Activated T-helper 17 cell treated with anti-CD3 and anti-CD28 coated beads, Interleukin-2, amount 50 U/mL, for 72 hours (primary cell): Measurements from ENCODE around the gene SMG9. TPM values are rescaled to one million over a fixed set of nuclear protein-coding genes. Genes with fewer than 3 reads are reported as not detected.
"Not testable (repeated sequence)": the region's sequence is repeated elsewhere in the genome, so short reads cannot be mapped to it uniquely, and the experiment has no call there.

Source experiments
- ATAC-seq: fragments of 150-1000 bp; cut with Tn5 transposase; replicated peaks from 2 replicates; pipeline ENCODE4 v1.10.0; 2021; ENCODE audit warnings: mild to moderate bottlenecking, moderate library complexity
- H3K27ac Mint-ChIP-seq: one replicate; pipeline ENCODE4 v1.8.0; 2022; ENCODE audit warnings: mixed read lengths
- H3K27me3 Mint-ChIP-seq: one replicate; pipeline ENCODE4 v1.8.0; 2022; ENCODE audit warnings: mixed read lengths
- H3K36me3 Mint-ChIP-seq: one replicate; pipeline ENCODE4 v1.8.0; 2022; ENCODE audit warnings: low read depth, mild to moderate bottlenecking, mixed read lengths
- H3K4me1 Mint-ChIP-seq: one replicate; pipeline ENCODE4 v1.8.0; 2022; ENCODE audit warnings: mixed read lengths
- H3K4me3 Mint-ChIP-seq: one replicate; pipeline ENCODE4 v1.8.0; 2022; ENCODE audit warnings: mild to moderate bottlenecking, mixed read lengths
- H3K9me3 Mint-ChIP-seq: one replicate; pipeline ENCODE4 v1.8.0; 2022; ENCODE audit warnings: mixed read lengths
- total RNA-seq, 2 donors: library from RNA; stranded (reverse); gene quantifications; one replicate each; pipeline ENCODE4 v1.2.3, GENCODE V29; 2022

SMG9 gene
- total RNA-seq, 2 donors from 2014 or later: 70.4 to 109 TPM

DNA sequence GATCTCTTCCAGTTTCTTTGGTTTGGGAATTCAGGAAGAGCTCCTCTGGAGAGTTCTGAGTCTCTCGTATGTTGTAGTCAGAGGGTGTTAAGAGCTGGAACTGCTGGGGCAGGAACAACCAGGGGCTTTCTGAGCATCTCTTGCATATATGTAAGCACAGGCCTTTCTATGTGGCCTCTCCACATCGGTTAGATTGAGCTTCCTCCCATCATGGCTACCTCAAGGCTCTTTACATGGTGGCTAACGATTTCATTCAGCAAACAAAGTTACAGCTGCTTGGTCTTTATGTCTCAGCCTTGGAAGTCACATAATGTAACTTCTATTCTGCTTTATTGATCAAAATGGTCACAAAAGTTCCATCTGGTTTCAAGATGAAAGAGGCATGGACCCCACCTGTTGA is 64.3 kb downstream of the SMG9 start:
- ATAC-seq: no peak
- H3K36me3 Mint-ChIP-seq: no peaks in the 10 kb centered on the region
- H3K9me3 Mint-ChIP-seq: no peaks in the 10 kb centered on the region
- no peak overlapping the region for H3K4me3 Mint-ChIP-seq
- peaks cover 5% of the 10 kb centered on the region for H3K4me1 Mint-ChIP-seq
- no peaks in the 10 kb centered on the region for H3K27me3 Mint-ChIP-seq
- no peak overlapping the region for H3K27ac Mint-ChIP-seq

- H3K9me3 Mint-ChIP-seq: no peaks in the 10 kb centered on the region
- no peak overlapping the region for H3K4me3 Mint-ChIP-seq
- no peak for ATAC-seq
- H3K27me3 Mint-ChIP-seq: no peaks in the 10 kb centered on the region
- H3K27ac Mint-ChIP-seq: no peak overlapping the region
- no peaks in the 10 kb centered on the region for H3K36me3 Mint-ChIP-seq
- peaks cover 5% of the 10 kb centered on the region for H3K4me1 Mint-ChIP-seq
Measured at GRCh38 chr19:43688059-43688701, 66.6 kb downstream of the SMG9 start.

DNA sequence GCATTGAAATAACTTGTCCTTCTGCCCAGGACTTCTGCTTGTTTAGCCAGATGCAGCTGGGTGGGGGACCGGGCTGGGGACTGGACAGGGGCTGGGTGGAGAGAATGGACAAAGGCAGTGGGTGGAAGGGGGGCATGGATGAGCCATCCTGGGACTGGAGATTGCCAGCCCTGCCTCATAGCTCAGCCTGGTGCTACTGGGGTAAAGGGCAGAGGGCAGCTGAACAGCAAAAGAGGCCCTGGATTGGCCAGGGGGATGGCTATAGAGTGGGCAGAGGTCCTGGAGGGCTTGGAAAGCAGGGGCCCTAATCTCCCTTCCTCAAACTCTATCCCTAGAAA is 67.1 kb downstream of the SMG9 start:
- Mint-ChIP-seq H3K4me3 (no peak overlapping the region), H3K27me3 (no peaks in the 10 kb centered on the region), H3K27ac (peak overlapping the region; percentile 58), H3K4me1 (peaks cover 5% of the 10 kb centered on the region), H3K9me3 (no peaks in the 10 kb centered on the region), H3K36me3 (no peaks in the 10 kb centered on the region)
- no peak for ATAC-seq

DNA sequence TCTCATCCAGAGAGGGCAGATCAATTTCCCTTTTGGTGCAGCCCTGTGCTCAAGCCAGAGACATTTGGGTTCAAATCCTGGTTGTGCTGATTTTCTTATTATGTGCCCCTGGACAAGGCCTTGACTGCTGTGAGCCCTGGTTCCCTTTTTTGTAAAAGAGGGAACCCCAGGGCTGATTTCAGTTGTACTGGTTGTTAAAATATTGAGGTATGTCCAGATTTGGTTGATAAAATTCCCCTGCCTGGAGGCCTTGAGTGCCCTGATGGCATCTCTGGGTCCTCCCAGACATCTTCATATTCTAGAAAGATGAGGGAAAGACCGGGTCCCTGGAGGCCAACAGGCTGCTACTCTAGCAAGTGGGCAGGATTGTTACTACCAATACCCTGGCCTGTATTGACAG is 70.4 kb downstream of the SMG9 start:
- H3K36me3 Mint-ChIP-seq: no peaks in the 10 kb centered on the region
- no peaks in the 10 kb centered on the region for H3K9me3 Mint-ChIP-seq
- H3K27me3 Mint-ChIP-seq: no peaks in the 10 kb centered on the region
- H3K4me1 Mint-ChIP-seq: peaks cover 5% of the 10 kb centered on the region
- H3K27ac Mint-ChIP-seq: peak overlapping the region; percentile 46
- H3K4me3 Mint-ChIP-seq: no peak overlapping the region
- ATAC-seq: no peak

DNA sequence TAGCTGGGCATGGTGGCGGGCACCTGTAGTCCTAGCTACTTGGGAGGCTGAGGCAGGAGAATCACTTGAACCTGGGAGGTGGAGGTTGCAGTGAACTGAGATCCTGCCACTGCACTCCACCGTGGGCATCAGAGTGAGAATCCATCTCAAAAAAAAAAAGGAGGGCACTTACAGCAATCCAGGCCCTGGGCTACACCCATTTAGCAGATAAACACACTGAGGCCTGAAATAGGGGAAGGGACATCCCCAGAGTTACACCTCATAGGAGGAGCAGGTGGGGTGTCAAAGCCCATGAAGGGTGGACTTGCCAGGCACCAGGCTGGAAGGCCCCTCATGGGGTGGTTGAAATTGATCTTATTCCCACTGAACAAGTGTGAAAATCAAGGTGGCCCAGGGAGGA is 70.9 kb downstream of the SMG9 start:
- ATAC-seq: no peak
- peak overlapping the region; percentile 46 for H3K27ac Mint-ChIP-seq
- no peaks in the 10 kb centered on the region for H3K27me3 Mint-ChIP-seq
- H3K36me3 Mint-ChIP-seq: no peaks in the 10 kb centered on the region
- H3K4me3 Mint-ChIP-seq: no peak overlapping the region
- H3K9me3 Mint-ChIP-seq: no peaks in the 10 kb centered on the region
- H3K4me1 Mint-ChIP-seq: peaks cover 5% of the 10 kb centered on the region

- ATAC-seq: no peak
- no peaks in the 10 kb centered on the region for H3K27me3 Mint-ChIP-seq
- H3K4me1 Mint-ChIP-seq: peaks cover 5% of the 10 kb centered on the region
- no peaks in the 10 kb centered on the region for H3K36me3 Mint-ChIP-seq
- H3K9me3 Mint-ChIP-seq: no peaks in the 10 kb centered on the region
- H3K27ac Mint-ChIP-seq: no peak overlapping the region
- no peak overlapping the region for H3K4me3 Mint-ChIP-seq
Measured at GRCh38 chr19:43682824-43683661, 71.7 kb downstream of the SMG9 start.

DNA sequence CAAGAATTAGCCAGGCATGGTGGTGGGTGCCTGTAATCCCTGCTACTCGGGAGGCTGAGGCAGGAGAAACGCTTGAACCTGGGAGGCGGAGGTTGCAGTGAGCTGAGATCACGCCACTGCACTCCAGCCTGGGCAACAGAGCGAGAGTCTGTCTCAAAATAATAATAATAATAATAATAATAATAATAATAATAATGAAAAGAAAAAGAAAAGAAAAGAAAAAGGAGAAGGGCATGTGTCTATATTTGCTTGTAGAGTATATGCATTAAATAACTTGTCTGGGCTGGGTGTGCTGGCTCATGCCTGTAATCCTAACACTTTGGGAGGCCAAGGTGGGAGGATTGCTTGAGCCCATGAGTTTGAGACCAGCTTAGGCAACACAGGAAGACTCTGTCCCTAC is 72.5 kb downstream of the SMG9 start:
- not testable (repeated sequence) for H3K27me3 Mint-ChIP-seq, H3K4me3 Mint-ChIP-seq, H3K27ac Mint-ChIP-seq, H3K9me3 Mint-ChIP-seq, H3K4me1 Mint-ChIP-seq, ATAC-seq, H3K36me3 Mint-ChIP-seq

DNA sequence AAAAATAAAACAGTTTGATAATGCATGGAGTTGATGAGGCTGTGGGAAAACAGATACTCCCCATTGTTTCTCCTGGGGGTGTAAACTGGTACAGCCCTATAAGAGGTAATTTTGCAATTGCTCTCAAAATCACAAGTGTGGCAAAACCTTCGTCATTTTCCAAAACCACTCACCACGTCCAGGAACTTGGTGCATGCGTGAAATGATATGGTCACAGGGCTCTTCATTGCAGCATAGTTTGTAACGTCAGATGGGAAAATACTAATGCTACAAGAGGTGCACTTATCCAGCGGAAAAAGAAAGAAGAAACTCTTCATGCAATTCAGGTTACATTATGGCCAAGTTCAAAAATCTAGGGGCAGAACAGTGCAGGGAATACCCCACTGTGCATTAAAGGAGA is 72.9 kb downstream of the SMG9 start:
- Mint-ChIP-seq H3K27me3 (no peaks in the 10 kb centered on the region), H3K4me1 (peaks cover 5% of the 10 kb centered on the region), H3K9me3 (no peaks in the 10 kb centered on the region), H3K36me3 (no peaks in the 10 kb centered on the region), H3K27ac (no peak overlapping the region), H3K4me3 (no peak overlapping the region)
- no peak for ATAC-seq

GRCh38 chr19:43678512-43679261 is 76.1 kb downstream of the SMG9 start:
- no peak for ATAC-seq

More at GRCh38 chr19:43678512-43679261, 76.1 kb downstream of the SMG9 start:
- Mint-ChIP-seq H3K4me3 (no peak overlapping the region), H3K27ac (no peak overlapping the region), H3K27me3 (no peaks in the 10 kb centered on the region), H3K36me3 (no peaks in the 10 kb centered on the region), H3K4me1 (peaks cover 12% of the 10 kb centered on the region), H3K9me3 (no peaks in the 10 kb centered on the region)

Other genes starting within 250 kb of the SMG9 start
- gene ETHE1, start 227.8 kb downstream of the SMG9 start, total RNA-seq: 10 to 100 TPM; 71.1 to 74.0 TPM
- gene ZNF575, start 221.8 kb downstream of the SMG9 start, total RNA-seq: 1 to 10 TPM in 1 of 2 donors, under 1 TPM in 1; 0.86 to 1.7 TPM
- gene XRCC1, start 179.4 kb downstream of the SMG9 start, total RNA-seq: 10 to 100 TPM; 33.8 to 34.9 TPM
- 1 to 10 TPM; 4.6 to 6.2 TPM for gene PINLYP, start 179.2 kb downstream of the SMG9 start, total RNA-seq
- 10 to 100 TPM; 18.3 to 22.1 TPM for gene IRGQ, start 158.8 kb downstream of the SMG9 start, total RNA-seq
- gene ZNF576, start 158.4 kb downstream of the SMG9 start, total RNA-seq: 10 to 100 TPM; 17.8 to 23.3 TPM
- 1 to 10 TPM in 1 of 2 donors, under 1 TPM in 1; 0.74 to 1.4 TPM for gene SRRM5, start 142.9 kb downstream of the SMG9 start, total RNA-seq
- 10 to 100 TPM; 12.9 to 27.6 TPM for gene ZNF428, start 135.3 kb downstream of the SMG9 start, total RNA-seq
- under 1 TPM; 0.22 to 0.61 TPM for gene CADM4, start 115.1 kb downstream of the SMG9 start, total RNA-seq
- gene PLAUR, start 84.8 kb downstream of the SMG9 start, total RNA-seq: 10 to 100 TPM; 11.2 to 52.5 TPM
- gene IRGC, start 38.9 kb downstream of the SMG9 start, total RNA-seq: not detected
- 100 to 1,000 TPM; 116 to 385 TPM for gene KCNN4, start 26.0 kb upstream of the SMG9 start, total RNA-seq
- 1 to 10 TPM in 1 of 2 donors, under 1 TPM in 1; 0.73 to 6.6 TPM for gene LYPD5, start 47.5 kb upstream of the SMG9 start, total RNA-seq
- gene ZNF283, start 72.4 kb upstream of the SMG9 start, total RNA-seq: 10 to 100 TPM in 1 of 2 donors, 1 to 10 TPM in 1; 7.7 to 12.3 TPM
- 1 to 10 TPM; 1.5 to 2.1 TPM for gene ZNF404, start 129.0 kb upstream of the SMG9 start, total RNA-seq
- gene ZNF45, start 180.3 kb upstream of the SMG9 start, total RNA-seq: 10 to 100 TPM; 10.7 to 17.8 TPM
- gene ZNF221, start 196.3 kb upstream of the SMG9 start, total RNA-seq: 1 to 10 TPM; 1.2 to 4.2 TPM
- gene ZNF155, start 229.2 kb upstream of the SMG9 start, total RNA-seq: 1 to 10 TPM; 3.6 to 9.7 TPM
- 1 to 10 TPM; 4.5 to 5.0 TPM for gene ZNF230, start 248.0 kb upstream of the SMG9 start, total RNA-seq